H1 (cell line): ENCODE data around the gene SLC25A48.

Experiments
- BRCA1 ChIP-seq: IDR thresholded peaks from 2 replicates; pipeline ENCODE4 v1.6.1; 2012; ENCODE audit warnings: low read depth, low read length, improper control_type of control experiment
- CTCF ChIP-seq, 3 experiments: IDR thresholded peaks; 1 replicate in 2 of 3; 2 replicates in 1 of 3; pipeline versions ENCODE4 v1.5.1 to v1.6.1; 2011; ENCODE audit warnings: low read length in 3 of 3, mild to moderate bottlenecking in 3 of 3, inconsistent platforms in 2 of 3, low read depth in 1 of 3, moderate library complexity in 1 of 3; ENCODE audit not compliant: insufficient read depth in 1 of 3; ENCODE audit errors: control extremely low read depth in 1 of 3
- EZH2 ChIP-seq: fragments of 200-600 bp; sonication (generic); IDR thresholded peaks from 2 replicates; pipeline ENCODE4 v1.7.1; 2012; ENCODE audit warnings: low read depth, mild to moderate bottlenecking, moderate library complexity, low read length, inconsistent platforms; ENCODE audit not compliant: severe bottlenecking
- ZNF274 ChIP-seq: IDR thresholded peaks from 2 replicates; pipeline ENCODE4 v1.7.0; 2012; ENCODE audit warnings: low read length, borderline replicate concordance; ENCODE audit errors: extremely low read depth

DNA sequence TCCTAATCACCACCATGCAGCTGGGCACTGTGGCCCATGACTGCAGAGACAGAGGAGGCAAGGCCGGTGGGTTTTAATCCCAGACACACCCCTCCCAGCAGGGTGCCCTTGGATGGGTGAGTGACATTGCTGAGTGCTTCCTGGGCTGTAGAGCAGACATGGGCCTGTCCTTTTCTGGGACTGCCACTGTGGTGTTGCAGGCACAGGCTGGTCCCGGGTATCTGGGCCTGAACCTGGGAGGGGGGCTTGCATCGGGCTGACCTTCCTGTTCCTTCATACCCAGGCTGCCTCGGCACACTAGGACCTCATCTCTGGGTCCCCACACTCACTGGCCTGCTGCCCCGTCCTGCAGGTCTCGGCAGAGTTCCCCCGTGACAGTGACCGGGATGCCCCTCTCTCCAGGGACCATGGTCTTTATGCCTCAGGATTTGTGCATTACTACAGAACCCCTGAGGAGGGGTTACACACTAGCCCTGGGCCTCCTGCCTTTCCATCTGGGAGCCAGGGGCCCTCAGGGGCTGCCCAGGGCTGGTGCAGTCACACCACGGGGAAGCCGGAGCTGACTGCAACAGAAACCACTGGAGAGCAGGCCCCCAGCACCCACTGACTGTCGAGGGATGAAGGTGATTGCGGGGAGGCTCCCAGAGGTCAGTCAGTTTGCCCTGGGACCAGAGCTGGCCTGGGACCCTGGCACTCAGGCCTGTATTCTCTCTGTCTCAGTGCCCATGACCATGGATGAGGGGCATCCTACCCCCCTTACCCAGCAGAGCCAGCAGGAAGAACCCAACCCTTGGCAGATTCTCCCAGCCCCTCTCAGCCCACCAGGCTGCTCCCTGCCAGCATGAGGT, 8.9 kb upstream of the SLC25A48 start:
- TF ChIP-seq CTCF (IDR thresholded peaks at IDR 0.05; ENCODE audit: control extremely low read depth in 1 of 3, insufficient read depth in 1 of 3, low read depth in 1 of 3, low read length in 3 of 3) = no peak
- TF ChIP-seq EZH2 = no peak
- no peak for TF ChIP-seq BRCA1
- TF ChIP-seq ZNF274 = no peak
